K562 (cell line): ENCODE data around the gene ZBTB9. TPM values are rescaled to one million over a fixed set of nuclear protein-coding genes. Genes with fewer than 3 reads are reported as not detected.
A peak's percentile ranks its signal among the peaks of the same experiment; 100 is the strongest.

Source experiments
- ASH1L ChIP-seq: fragments of 450-650 bp; IDR thresholded peaks from 2 replicates; pipeline ENCODE4 v1.6.1; 2018; ENCODE audit warnings: borderline replicate concordance, mild to moderate bottlenecking, low read depth; ENCODE audit not compliant: partially characterized antibody
- ATF1 ChIP-seq, 2 experiments: fragments of 450-650 bp in 1 of 2; IDR thresholded peaks; 2 replicates each; pipeline ENCODE4 v1.6.1; 2016; ENCODE audit warnings: missing compliant biosample characterization in 1 of 2, missing genetic modification characterization in 1 of 2
- CBFA2T2 ChIP-seq: fragments of 450-650 bp; conservative IDR thresholded peaks from 2 replicates; pipeline ENCODE4 v1.6.1; 2017; ENCODE audit warnings: mild to moderate bottlenecking
- ELK3 ChIP-seq: fragments of 450-650 bp; formaldehyde crosslinking; IDR thresholded peaks from 2 replicates; pipeline ENCODE4 v1.4.0; 2020; ENCODE audit warnings: mild to moderate bottlenecking
- GMEB1 ChIP-seq: fragments of 250-450 bp; sonication (Bioruptor Pico); IDR thresholded peaks from 2 replicates; pipeline ENCODE4 v1.4.0; 2020; ENCODE audit warnings: mild to moderate bottlenecking
- HDAC8 ChIP-seq: fragments of 450-650 bp; IDR thresholded peaks from 2 replicates; pipeline ENCODE4 v1.6.1; 2016; ENCODE audit warnings: mild to moderate bottlenecking, missing genetic modification characterization, moderate library complexity, missing compliant biosample characterization
- HMG20B ChIP-seq: fragments of 250-450 bp; sonication (Bioruptor Pico); IDR thresholded peaks from 2 replicates; pipeline ENCODE4 v1.5.0; 2021; ENCODE audit warnings: mild to moderate bottlenecking
- KHSRP ChIP-seq: fragments of 450-650 bp; IDR thresholded peaks from 2 replicates; pipeline ENCODE4 v1.6.1; 2017
- KLF6 ChIP-seq: fragments of 250-450 bp; sonication (Bioruptor Pico); IDR thresholded peaks from 2 replicates; pipeline ENCODE4 v1.4.0; 2020; ENCODE audit warnings: mild to moderate bottlenecking, moderate library complexity, borderline replicate concordance
- OTX1 ChIP-seq: fragments of 450-650 bp; formaldehyde crosslinking; IDR thresholded peaks from 2 replicates; pipeline ENCODE4 v1.4.0; 2022; ENCODE audit warnings: mild to moderate bottlenecking
- RNF219 ChIP-seq: fragments of 250-450 bp; sonication (Bioruptor Pico); IDR thresholded peaks from 2 replicates; pipeline ENCODE4 v1.5.0; 2022; ENCODE audit warnings: mild to moderate bottlenecking
- SIN3A ChIP-seq, 2 experiments: fragments of 150-350 bp in 1 of 2; IDR thresholded peaks; 2 replicates each; pipeline ENCODE4 v1.6.1; 2011 to 2016; ENCODE audit warnings: borderline replicate concordance in 2 of 2, low read depth in 2 of 2, low read length in 2 of 2, mild to moderate bottlenecking in 2 of 2, moderate library complexity in 2 of 2; ENCODE audit not compliant: control insufficient read depth in 1 of 2
- SMARCE1 ChIP-seq: fragments of 450-650 bp; IDR thresholded peaks from 2 replicates; pipeline ENCODE4 v1.7.1; 2016; ENCODE audit warnings: mild to moderate bottlenecking
- THAP7 ChIP-seq: fragments of 250-450 bp; sonication (Bioruptor Pico); IDR thresholded peaks from 2 replicates; pipeline ENCODE4 v1.5.0; 2021
- THRAP3 ChIP-seq: fragments of 450-650 bp; IDR thresholded peaks from 2 replicates; pipeline ENCODE4 v1.6.1; 2016; ENCODE audit warnings: mild to moderate bottlenecking, inconsistent platforms, borderline replicate concordance
- ZBTB12 ChIP-seq: fragments of 250-450 bp; sonication (Bioruptor Pico); IDR thresholded peaks from 2 replicates; pipeline ENCODE4 v1.4.0; 2020
- ZBTB7A ChIP-seq: IDR thresholded peaks from 2 replicates; pipeline ENCODE4 v1.6.1; 2011; ENCODE audit warnings: low read depth, mild to moderate bottlenecking, low read length, moderate library complexity, borderline replicate concordance; ENCODE audit not compliant: control insufficient read depth
- ZNF212 ChIP-seq: fragments of 450-650 bp; formaldehyde crosslinking; IDR thresholded peaks from 2 replicates; pipeline ENCODE4 v1.4.0; 2020; ENCODE audit warnings: mild to moderate bottlenecking
- ZNF76 ChIP-seq: fragments of 250-450 bp; sonication (Bioruptor Pico); IDR thresholded peaks from 2 replicates; pipeline ENCODE4 v1.4.0; 2020; ENCODE audit warnings: mild to moderate bottlenecking, moderate library complexity, borderline replicate concordance
- ZNF77 ChIP-seq: fragments of 250-450 bp; sonication (Bioruptor Pico); IDR thresholded peaks from 2 replicates; pipeline ENCODE4 v1.5.0; 2020
- polyA plus RNA-seq, 8 experiments: library from polyadenylated mRNA; depleted of rRNA in 4 of 8; stranded (reverse) in 5 of 8; unstranded in 3 of 8; fragments of >200 nt; fragmentation: Nextera tagmentation in 2 of 8; fragmentation: Illumina TruSeq in 1 of 8; extraction: Ambion mirVana in 2 of 8; extraction: Trizol in 1 of 8; gene quantifications; 2 replicates each; pipeline versions ENCODE4 v1.2.1 to v1.2.3, GENCODE V29; 2011 to 2014; ENCODE audit warnings: inconsistent platforms in 1 of 8, missing spikeins in 1 of 8
- total RNA-seq, 7 experiments: library from RNA; depleted of rRNA in 6 of 7; stranded (reverse); fragments of >200 nt in 6 of 7; fragmentation: Illumina TruSeq in 2 of 7; extraction: Trizol in 2 of 7; gene quantifications; 2 replicates each; pipeline versions ENCODE4 v1.2.1 to v1.2.3, GENCODE V29; 2011 to 2021; ENCODE audit warnings: low replicate concordance in 1 of 7

The ZBTB9 gene
- total and polyA plus RNA-seq, 9 of the 15 experiments (the other 6 are each of a cell fraction or from before 2014, with no cell fraction given) = 1.9 to 19.5 (median 10.4) TPM

- TF ChIP-seq SMARCE1 = 0 out of 2 replicates have a peak, but pooled peaks have one; percentile 49
- TF ChIP-seq KHSRP = no peak; the same call in 1 of the 2 replicates
- TF ChIP-seq SIN3A (IDR thresholded peaks at IDR 0.05; ENCODE audit: borderline replicate concordance in 2 of 2, control insufficient read depth in 1 of 2, low read depth in 2 of 2, low read length in 2 of 2) = peak; percentile 73 to 74; a peak in 1 of 4 replicates
- no peak for TF ChIP-seq ASH1L
- 0 out of 2 replicates have a peak, but pooled peaks have one; percentile 12 for TF ChIP-seq ZNF77 (CRISPR knock-in tag)
- peak; percentile 83; the same call in 1 of the 2 replicates for TF ChIP-seq OTX1 (CRISPR knock-in tag)
- TF ChIP-seq ZBTB7A = peak; percentile 84
- TF ChIP-seq CBFA2T2 = no peak
- TF ChIP-seq KLF6 (CRISPR knock-in tag) = peak; percentile 50; the same call in 1 of the 2 replicates
- TF ChIP-seq ATF1 (CRISPR knock-in tag; IDR thresholded peaks at IDR 0.05) = peak; percentile 75
- peak; percentile 96 for TF ChIP-seq ATF1 (tag; IDR thresholded peaks at IDR 0.05)
- TF ChIP-seq ELK3 = peak; percentile 51; the same call in 1 of the 2 replicates
- TF ChIP-seq HDAC8 (tag) = 0 out of 2 replicates have a peak, but pooled peaks have one; percentile 32
- peak; percentile 65; the same call in 1 of the 2 replicates for TF ChIP-seq ZNF212
- peak; percentile 93 for TF ChIP-seq GMEB1 (CRISPR knock-in tag)
- no peak for TF ChIP-seq THAP7 (CRISPR knock-in tag)
- no peak for TF ChIP-seq HMG20B (CRISPR knock-in tag)
- no peak for TF ChIP-seq RNF219 (CRISPR knock-in tag)
- TF ChIP-seq ZBTB12 (CRISPR knock-in tag) = peak; percentile 90
- TF ChIP-seq ZNF76 (CRISPR knock-in tag) = no peak
- no peak for TF ChIP-seq THRAP3
Observed at GRCh38 chr6:33410050-33410710, 44.2 kb upstream of the ZBTB9 start (continued).
